Activated CD4-positive, alpha-beta T cell treated with anti-CD3 and anti-CD28 coated beads, Interleukin-2, amount 10 ng/mL, durations not matched to agents 24 days and 14 days (primary cell): ENCODE data around the gene SLC39A9. TPM values are rescaled to one million over a fixed set of nuclear protein-coding genes. Genes with fewer than 3 reads are reported as not detected.
"Not testable (repeated sequence)": the region's sequence is repeated elsewhere in the genome, so short reads cannot be mapped to it uniquely, and the experiment has no call there.

Source experiments
- DNase-seq: peaks from one replicate; pipeline ENCODE4 v3.0.0; 2022
- H3K27ac Mint-ChIP-seq: one replicate; pipeline ENCODE4 v1.8.0; 2022; ENCODE audit warnings: mild to moderate bottlenecking, mixed read lengths
- H3K27me3 Mint-ChIP-seq: one replicate; pipeline ENCODE4 v1.8.0; 2022; ENCODE audit warnings: mixed read lengths
- H3K36me3 Mint-ChIP-seq: one replicate; pipeline ENCODE4 v1.8.0; 2022; ENCODE audit warnings: low read depth, mild to moderate bottlenecking, mixed read lengths
- H3K4me1 Mint-ChIP-seq: one replicate; pipeline ENCODE4 v1.8.0; 2021; ENCODE audit warnings: mixed read lengths
- H3K4me3 Mint-ChIP-seq: one replicate; pipeline ENCODE4 v1.8.0; 2022; ENCODE audit warnings: mild to moderate bottlenecking, moderate library complexity, mixed read lengths
- H3K9me3 Mint-ChIP-seq: one replicate; pipeline ENCODE4 v1.8.0; 2021; ENCODE audit warnings: mixed read lengths
- intact Hi-C: fragments of 100-400 bp; cut with micrococcal nuclease; formaldehyde crosslinking; loops from one replicate; pipeline ENCODE4 v1.15.1; 2023
- total RNA-seq: library from RNA; stranded (reverse); gene quantifications from 2 replicates; pipeline ENCODE4 v1.2.3, GENCODE V29; 2022

The SLC39A9 gene
- total RNA-seq, 1 donor from 2014 or later = 49.5 TPM

- Mint-ChIP-seq H3K27me3 (no peaks in the 10 kb centered on the region), H3K36me3 (peaks cover 20% of the 10 kb centered on the region), H3K9me3 (no peaks in the 10 kb centered on the region), H3K4me3 (no peak overlapping the region), H3K4me1 (no peaks in the 10 kb centered on the region), H3K27ac (no peak overlapping the region)
- intact Hi-C loops = no loop called here
- DNase-seq = no peak
Measured at GRCh38 chr14:69459122-69459521, 60.6 kb downstream of the SLC39A9 start.

GRCh38 chr14:69460093-69460701 lies 61.7 kb downstream of the SLC39A9 start:
- Mint-ChIP-seq H3K4me1 (no peaks in the 10 kb centered on the region), H3K4me3 (no peak overlapping the region), H3K9me3 (no peaks in the 10 kb centered on the region), H3K27ac (no peak overlapping the region), H3K27me3 (no peaks in the 10 kb centered on the region), H3K36me3 (peaks cover 18% of the 10 kb centered on the region)
- intact Hi-C loops = loop anchor here (1.0 to 5.0 kb wide), 3 partner anchors 63 to 333 kb away; partner anchors contain the start of genes ERH and SLC39A9
- peak; percentile 87 for DNase-seq

GRCh38 chr14:69464379-69464778 lies 65.9 kb downstream of the SLC39A9 start:
- H3K4me1 Mint-ChIP-seq = no peaks in the 10 kb centered on the region
- H3K36me3 Mint-ChIP-seq = peaks cover 4% of the 10 kb centered on the region
- no peak for DNase-seq
- H3K27me3 Mint-ChIP-seq = no peaks in the 10 kb centered on the region
- no peak overlapping the region for H3K4me3 Mint-ChIP-seq
- intact Hi-C loops = loop anchor here (5.0 kb wide), 2 partner anchors 67 to 337 kb away; partner anchors contain the start of genes ERH and SLC39A9
- no peak overlapping the region for H3K27ac Mint-ChIP-seq
- no peaks in the 10 kb centered on the region for H3K9me3 Mint-ChIP-seq

- Mint-ChIP-seq H3K36me3 (no peaks in the 10 kb centered on the region), H3K27ac (no peak overlapping the region), H3K4me1 (no peaks in the 10 kb centered on the region), H3K27me3 (no peaks in the 10 kb centered on the region), H3K9me3 (no peaks in the 10 kb centered on the region), H3K4me3 (no peak overlapping the region)
- no peak for DNase-seq
- intact Hi-C loops = loop anchor here (5.0 kb wide), 2 partner anchors 68 to 338 kb away; partner anchors contain the start of genes ERH and SLC39A9
Measured at GRCh38 chr14:69464829-69465228, 66.3 kb downstream of the SLC39A9 start.

GRCh38 chr14:69468949-69469348 lies 70.5 kb downstream of the SLC39A9 start:
- Mint-ChIP-seq H3K27ac (no peak overlapping the region), H3K27me3 (no peaks in the 10 kb centered on the region), H3K4me1 (no peaks in the 10 kb centered on the region), H3K4me3 (no peak overlapping the region), H3K36me3 (no peaks in the 10 kb centered on the region), H3K9me3 (no peaks in the 10 kb centered on the region)
- no peak for DNase-seq
- intact Hi-C loops = no loop called here

- Mint-ChIP-seq H3K9me3 (no peaks in the 10 kb centered on the region), H3K27me3 (no peaks in the 10 kb centered on the region), H3K4me1 (peaks cover 2% of the 10 kb centered on the region), H3K4me3 (no peak overlapping the region), H3K36me3 (no peaks in the 10 kb centered on the region), H3K27ac (no peak overlapping the region)
- no peak for DNase-seq
- intact Hi-C loops = no loop called here
Measured at GRCh38 chr14:69471436-69471835, 72.9 kb downstream of the SLC39A9 start.

GRCh38 chr14:69471916-69472315 lies 73.4 kb downstream of the SLC39A9 start:
- Mint-ChIP-seq H3K4me1 (peaks cover 2% of the 10 kb centered on the region), H3K9me3 (no peaks in the 10 kb centered on the region), H3K4me3 (no peak overlapping the region), H3K36me3 (no peaks in the 10 kb centered on the region), H3K27ac (no peak overlapping the region), H3K27me3 (no peaks in the 10 kb centered on the region)
- intact Hi-C loops = no loop called here
- DNase-seq = no peak

- Mint-ChIP-seq H3K27ac (no peak overlapping the region), H3K4me1 (peaks cover 2% of the 10 kb centered on the region), H3K9me3 (no peaks in the 10 kb centered on the region), H3K27me3 (no peaks in the 10 kb centered on the region), H3K36me3 (no peaks in the 10 kb centered on the region), H3K4me3 (no peak overlapping the region)
- no peak for DNase-seq
- intact Hi-C loops = no loop called here
Measured at GRCh38 chr14:69473260-69473659, 74.8 kb downstream of the SLC39A9 start.

GRCh38 chr14:69473946-69474345 lies 75.5 kb downstream of the SLC39A9 start:
- Mint-ChIP-seq H3K36me3 (no peaks in the 10 kb centered on the region), H3K27ac (no peak overlapping the region), H3K9me3 (no peaks in the 10 kb centered on the region), H3K27me3 (peaks cover 3% of the 10 kb centered on the region), H3K4me1 (peaks cover 2% of the 10 kb centered on the region), H3K4me3 (no peak overlapping the region)
- intact Hi-C loops = no loop called here
- DNase-seq = no peak

GRCh38 chr14:69475194-69475818 lies 76.8 kb downstream of the SLC39A9 start:
- peak overlapping the region; percentile 17 for H3K27ac Mint-ChIP-seq
- DNase-seq = no peak
- no peak overlapping the region for H3K4me3 Mint-ChIP-seq
- H3K36me3 Mint-ChIP-seq = no peaks in the 10 kb centered on the region
- H3K27me3 Mint-ChIP-seq = peaks cover 7% of the 10 kb centered on the region
- intact Hi-C loops = no loop called here
- peaks cover 2% of the 10 kb centered on the region for H3K4me1 Mint-ChIP-seq
- no peaks in the 10 kb centered on the region for H3K9me3 Mint-ChIP-seq

- H3K9me3 Mint-ChIP-seq, DNase-seq, H3K4me3 Mint-ChIP-seq, H3K36me3 Mint-ChIP-seq, intact Hi-C loops, H3K4me1 Mint-ChIP-seq, H3K27ac Mint-ChIP-seq: not testable (repeated sequence)
- peaks cover 11% of the 10 kb centered on the region for H3K27me3 Mint-ChIP-seq
Measured at GRCh38 chr14:69476824-69477450, 78.4 kb downstream of the SLC39A9 start.

GRCh38 chr14:69478055-69478454 lies 79.6 kb downstream of the SLC39A9 start:
- H3K27ac Mint-ChIP-seq, H3K9me3 Mint-ChIP-seq, DNase-seq, H3K36me3 Mint-ChIP-seq, H3K4me3 Mint-ChIP-seq, intact Hi-C loops, H3K4me1 Mint-ChIP-seq: not testable (repeated sequence)
- H3K27me3 Mint-ChIP-seq = peaks cover 23% of the 10 kb centered on the region

- no peaks in the 10 kb centered on the region for H3K9me3 Mint-ChIP-seq
- peaks cover 32% of the 10 kb centered on the region for H3K27me3 Mint-ChIP-seq
- DNase-seq = no peak
- no peak overlapping the region for H3K4me3 Mint-ChIP-seq
- peaks cover 2% of the 10 kb centered on the region for H3K4me1 Mint-ChIP-seq
- intact Hi-C loops = loop anchor here (5.0 kb wide), 1 partner anchor 93 kb away; the partner anchor contains the start of gene CCDC177
- no peaks in the 10 kb centered on the region for H3K36me3 Mint-ChIP-seq
- no peak overlapping the region for H3K27ac Mint-ChIP-seq
Measured at GRCh38 chr14:69479696-69480095, 81.2 kb downstream of the SLC39A9 start.

GRCh38 chr14:69480136-69480535 lies 81.6 kb downstream of the SLC39A9 start:
- peaks cover 2% of the 10 kb centered on the region for H3K4me1 Mint-ChIP-seq
- intact Hi-C loops = loop anchor here (5.0 kb wide), 1 partner anchor 92 kb away; the partner anchor contains the start of gene CCDC177
- peaks cover 35% of the 10 kb centered on the region for H3K27me3 Mint-ChIP-seq
- H3K27ac Mint-ChIP-seq = no peak overlapping the region
- H3K9me3 Mint-ChIP-seq = no peaks in the 10 kb centered on the region
- H3K4me3 Mint-ChIP-seq = no peak overlapping the region
- DNase-seq = no peak
- H3K36me3 Mint-ChIP-seq = no peaks in the 10 kb centered on the region
